HFFc6 (cell line): ENCODE results near the gene HOXA6. TPM values are rescaled to one million over a fixed set of nuclear protein-coding genes. Genes with fewer than 3 reads are reported as not detected.

ENCODE experiments used
- DNase-seq: peaks from one replicate; pipeline ENCODE4 v3.0.0-alpha.2; 2018
- H3K27ac Mint-ChIP-seq: 2 replicates; pipeline ENCODE4 v1.8.0; 2020; ENCODE audit warnings: mild to moderate bottlenecking, mixed read lengths
- H3K27me3 Mint-ChIP-seq: 2 replicates; pipeline ENCODE4 v1.8.0; 2021; ENCODE audit warnings: mild to moderate bottlenecking, moderate library complexity, mixed read lengths; ENCODE audit not compliant: insufficient read depth
- H3K36me3 Mint-ChIP-seq: 2 replicates; pipeline ENCODE4 v1.8.0; 2021; ENCODE audit warnings: low read depth, mixed read lengths
- H3K4me1 Mint-ChIP-seq: 2 replicates; pipeline ENCODE4 v1.8.0; 2020; ENCODE audit warnings: low read depth, mixed read lengths
- H3K4me3 Mint-ChIP-seq: 2 replicates; pipeline ENCODE4 v1.8.0; 2020; ENCODE audit warnings: mild to moderate bottlenecking, moderate library complexity, mixed read lengths
- H3K9me3 Mint-ChIP-seq: 2 replicates; pipeline ENCODE4 v1.8.0; 2020; ENCODE audit warnings: mild to moderate bottlenecking, mixed read lengths
- CTCF ChIP-seq: fragments of 200-600 bp; sonication (generic); IDR thresholded peaks from 2 replicates; pipeline ENCODE4 v1.5.0; 2021; ENCODE audit warnings: antibody characterized with exemption, mild to moderate bottlenecking
- total RNA-seq, 6 experiments: library from RNA; stranded (reverse); fragmentation: NEBNext Ultra II Directional; extraction: Animal tissue kit (Norgen Biotek cat#: 25700); gene quantifications; 2 replicates in 1 of 6; 3 replicates in 5 of 6; pipeline ENCODE4 v1.2.3, GENCODE V29; 2021

HOXA6 gene
- total RNA-seq, 6 experiments from 2014 or later = 2.3 to 3.8 (median 2.8) TPM

- no peak for DNase-seq
- peaks cover 24% of the 10 kb centered on the region for H3K27me3 Mint-ChIP-seq
- H3K9me3 Mint-ChIP-seq = no peaks in the 10 kb centered on the region
- peaks cover 36% of the 10 kb centered on the region for H3K36me3 Mint-ChIP-seq
- H3K27ac Mint-ChIP-seq = peak overlapping the region; percentile 97
- H3K4me3 Mint-ChIP-seq = peak overlapping the region; percentile 93
- H3K4me1 Mint-ChIP-seq = peaks cover 66% of the 10 kb centered on the region
- TF ChIP-seq CTCF = no peak; the same call in none of the 2 replicates
Observed at GRCh38 chr7:27188386-27189294, 41.1 kb upstream of the HOXA6 start.

- H3K4me3 Mint-ChIP-seq = peak overlapping the region; percentile 93
- peaks cover 63% of the 10 kb centered on the region for H3K4me1 Mint-ChIP-seq
- H3K27ac Mint-ChIP-seq = peak overlapping the region; percentile 97
- no peak; the same call in 1 of the 2 replicates for TF ChIP-seq CTCF
- H3K9me3 Mint-ChIP-seq = no peaks in the 10 kb centered on the region
- DNase-seq = no peak
- peaks cover 25% of the 10 kb centered on the region for H3K27me3 Mint-ChIP-seq
- peaks cover 39% of the 10 kb centered on the region for H3K36me3 Mint-ChIP-seq
Observed at GRCh38 chr7:27187475-27188385, 40.2 kb upstream of the HOXA6 start.

- Mint-ChIP-seq H3K27ac (peak overlapping the region; percentile 97), H3K27me3 (peaks cover 23% of the 10 kb centered on the region), H3K36me3 (peaks cover 39% of the 10 kb centered on the region), H3K4me3 (peak overlapping the region; percentile 93), H3K4me1 (peaks cover 69% of the 10 kb centered on the region), H3K9me3 (no peaks in the 10 kb centered on the region)
- DNase-seq = no peak
- no peak for TF ChIP-seq CTCF
Observed at GRCh38 chr7:27186668-27187474, 39.3 kb upstream of the HOXA6 start.

GRCh38 chr7:27185854-27186667, 38.5 kb upstream of the HOXA6 start:
- H3K9me3 Mint-ChIP-seq = no peaks in the 10 kb centered on the region
- peak overlapping the region; percentile 97 for H3K27ac Mint-ChIP-seq
- peaks cover 31% of the 10 kb centered on the region for H3K36me3 Mint-ChIP-seq
- H3K4me1 Mint-ChIP-seq = peaks cover 71% of the 10 kb centered on the region
- peaks cover 23% of the 10 kb centered on the region for H3K27me3 Mint-ChIP-seq
- H3K4me3 Mint-ChIP-seq = peak overlapping the region; percentile 93
- no peak for TF ChIP-seq CTCF
- DNase-seq = no peak
